Body of pancreas (tissue), 4 donors: ENCODE data around the gene NCS1.

Experiments
- CTCF ChIP-seq, 7 experiments: fragments of 450-650 bp in 4 of 7; fragments of 200-600 bp in 3 of 7; sonication (generic) in 3 of 7; IDR thresholded peaks; one replicate each; pipeline ENCODE4 v1.5.1; 2016 to 2019; ENCODE audit warnings: antibody characterized with exemption in 7 of 7
- POLR2A ChIP-seq, 3 donors: fragments of 450-650 bp; IDR thresholded peaks; one replicate each; pipeline ENCODE4 v1.6.1; 2016; ENCODE audit warnings: antibody characterized with exemption in 3 of 3, mild to moderate bottlenecking in 2 of 3

GRCh38 chr9:130155647-130156046, 16.6 kb upstream of the NCS1 start:
- no peak for TF ChIP-seq POLR2A (IDR thresholded peaks at IDR 0.05)
- TF ChIP-seq CTCF (IDR thresholded peaks at IDR 0.05) = no peak
